Erythroblast (primary cell): ENCODE measurements around the gene INTU.

Source experiments
- GATA1 ChIP-seq: IDR thresholded peaks from 2 replicates; pipeline ENCODE4 v1.6.1; 2011; ENCODE audit warnings: low read depth, mild to moderate bottlenecking, control low read depth, low read length, moderate library complexity
- POLR2A ChIP-seq: IDR thresholded peaks from 2 replicates; pipeline ENCODE4 v1.6.1; 2011; ENCODE audit warnings: mild to moderate bottlenecking, low read length

DNA sequence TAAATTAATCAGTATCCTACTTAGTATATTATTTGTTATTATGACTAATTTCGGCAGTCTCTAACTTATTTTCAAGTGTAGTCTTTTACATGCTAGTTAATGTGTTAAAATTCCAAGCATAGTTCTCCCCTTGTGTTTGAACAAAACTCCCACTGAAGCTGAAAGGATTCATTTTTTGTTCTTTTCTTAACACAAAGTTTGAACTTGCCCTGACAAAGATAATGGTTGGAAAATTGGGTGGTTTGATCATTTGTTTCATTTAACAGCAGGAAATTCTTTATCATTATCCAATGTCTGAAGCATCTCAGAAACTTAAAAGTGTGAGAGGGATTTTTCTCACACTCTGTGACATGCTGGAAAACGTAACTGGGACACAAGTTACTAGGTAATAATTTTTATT, 36.0 kb downstream of the INTU start:
- TF ChIP-seq POLR2A (no peak), GATA1 (no peak)
